ENCODE measurements around the gene GNB1L. TPM values are rescaled to one million over a fixed set of nuclear protein-coding genes. Genes with fewer than 3 reads are reported as not detected.

Gene GNB1L
- total and polyA plus RNA-seq, 9 of the 15 experiments (the other 6 are each of a cell fraction or from before 2014, with no cell fraction given), result 0.56 to 50.5 (median 10.2) TPM

DNA sequence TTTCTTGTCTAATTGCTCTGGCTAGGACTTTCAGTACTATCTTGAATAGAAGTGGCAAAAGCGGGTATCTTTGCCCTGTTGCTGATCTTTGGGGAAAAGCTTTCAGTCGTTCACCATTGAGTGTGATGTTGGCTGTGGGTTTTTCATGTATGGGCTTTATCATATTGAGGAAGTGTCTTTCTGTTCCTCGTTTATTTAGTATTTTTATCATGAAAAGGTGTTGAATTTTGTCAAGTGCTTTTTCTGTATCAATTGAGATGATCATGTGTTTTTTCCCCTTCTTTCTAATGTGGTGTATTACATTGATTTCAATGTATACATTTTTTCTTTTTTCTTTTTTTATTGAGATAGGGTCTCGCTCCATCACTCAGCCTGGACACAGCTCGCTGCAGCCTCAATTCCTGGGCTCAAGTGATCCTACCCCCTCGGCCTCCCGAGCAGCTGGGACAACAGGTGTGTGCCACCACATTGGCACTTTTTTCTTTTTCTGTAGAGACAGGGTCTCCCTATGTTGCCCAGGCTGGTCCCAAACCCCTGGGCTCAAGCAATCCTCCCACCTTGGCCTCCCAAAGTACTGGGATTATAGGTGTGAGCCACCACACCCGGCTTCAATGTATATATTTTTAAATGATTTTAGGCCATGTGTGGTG is 5.3 kb upstream of the GNB1L start:
- POLR2A ChIA-PET, result interaction anchor here (6.0 kb wide), 1 partner anchor 10 kb away, joined by 51 read pairs; no protein-coding TSS in a partner anchor
- Histone ChIP-seq H3K27me3 (ENCODE audit: control insufficient read depth in 2 of 2, insufficient read depth in 2 of 2, low read length in 2 of 2) (no peaks in the 10 kb centered on the region), H4K20me1 (replicated peaks; ENCODE audit: control insufficient read depth, insufficient read depth, low read length) (no peaks in the 10 kb centered on the region), H3K4me1 (replicated peaks in 1 of 2; ENCODE audit: control insufficient read depth in 2 of 2, insufficient read depth in 2 of 2, low read length in 2 of 2) (peaks cover 14 to 15% of the 10 kb centered on the region in 2 experiments), H3K4me3 (no peak overlapping the region), H3K36me3 (ENCODE audit: control insufficient read depth, insufficient read depth, low read length) (no peaks in the 10 kb centered on the region), H3K9me1 (ENCODE audit: control insufficient read depth, insufficient read depth, low read length) (no peaks in the 10 kb centered on the region), H3K79me2 (ENCODE audit: control insufficient read depth, insufficient read depth, low read length) (peaks cover 18% of the 10 kb centered on the region), H3K9me3 (replicated peaks; ENCODE audit: control insufficient read depth, insufficient read depth, low read depth, low read length) (no peaks in the 10 kb centered on the region), H3K27ac (ENCODE audit: extremely low read depth, low read depth, low read length) (no peak overlapping the region), H3K4me2 (ENCODE audit: insufficient read depth, low read length) (no peak overlapping the region), H2AFZ (ENCODE audit: low read depth, low read length) (no peak overlapping the region), H3K9ac (ENCODE audit: insufficient read depth in 1 of 2, low read depth in 2 of 2, low read length in 2 of 2) (no peak overlapping the region)
- 55% methylated on average over 8 of the region's 8 CpGs for WGBS (ENCODE audit: insufficient coverage, low coverage, missing lambda C conversion rate)
- in situ Hi-C loops (cut with MboI), result no loop called here
- no TSS peak for BruUV-seq (replicated peaks)
- DNase-seq (ENCODE audit: extremely low read depth in 1 of 4, low spot score in 3 of 4), result no peak
- ATAC-seq, result no peak
- FAIRE-seq, result no peak
- CTCF ChIA-PET (ENCODE audit: low intra/inter-chr PET ratio), result no interaction called here
- intact Hi-C loops (cut with micrococcal nuclease), result loop anchor here (10.0 kb wide), 1 partner anchor 165 kb away; the partner anchor contains the start of gene TANGO2
- TF ChIP-seq ZNF134 (CRISPR knock-in tag; conservative IDR thresholded peaks at IDR 0.05), result no peak
- no peak for TF ChIP-seq TBL1XR1 (IDR thresholded peaks at IDR 0.05; ENCODE audit: low read length in 2 of 2)
- peak; percentile 56; the same call in 1 of the 2 replicates for TF ChIP-seq SPI1 (IDR thresholded peaks at IDR 0.05; ENCODE audit: borderline replicate concordance, low read depth, low read length)
- TF ChIP-seq ZC3H11A (IDR thresholded peaks at IDR 0.05; ENCODE audit: low read depth, low read length), result no peak
- no peak for TF ChIP-seq ZNF609 (CRISPR knock-in tag; IDR thresholded peaks at IDR 0.05; ENCODE audit: borderline replicate concordance)
- TF ChIP-seq, protein P1, sequence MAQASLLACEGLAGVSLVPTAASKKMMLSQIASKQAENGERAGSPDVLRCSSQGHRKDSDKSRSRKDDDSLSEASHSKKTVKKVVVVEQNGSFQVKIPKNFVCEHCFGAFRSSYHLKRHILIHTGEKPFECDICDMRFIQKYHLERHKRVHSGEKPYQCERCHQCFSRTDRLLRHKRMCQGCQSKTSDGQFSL (CRISPR knock-in tag; IDR thresholded peaks at IDR 0.05), result no peak
- TF ChIP-seq, protein P1 (tag; IDR thresholded peaks at IDR 0.05), result no peak
- no peak for TF ChIP-seq HDAC8 (tag; IDR thresholded peaks at IDR 0.05)
- no peak for TF ChIP-seq CHD2 (IDR thresholded peaks at IDR 0.05; ENCODE audit: low read depth, low read length)
- no peak for TF ChIP-seq NCOA2 (IDR thresholded peaks at IDR 0.05; ENCODE audit: partially characterized antibody in 2 of 2)
- TF ChIP-seq HNRNPLL (IDR thresholded peaks at IDR 0.05; ENCODE audit: low read depth, low read length, poor library complexity, severe bottlenecking), result peak; percentile 3
- TF ChIP-seq ZNF512 (tag; IDR thresholded peaks at IDR 0.05), result peak; percentile 90
- TF ChIP-seq, protein P2, sequence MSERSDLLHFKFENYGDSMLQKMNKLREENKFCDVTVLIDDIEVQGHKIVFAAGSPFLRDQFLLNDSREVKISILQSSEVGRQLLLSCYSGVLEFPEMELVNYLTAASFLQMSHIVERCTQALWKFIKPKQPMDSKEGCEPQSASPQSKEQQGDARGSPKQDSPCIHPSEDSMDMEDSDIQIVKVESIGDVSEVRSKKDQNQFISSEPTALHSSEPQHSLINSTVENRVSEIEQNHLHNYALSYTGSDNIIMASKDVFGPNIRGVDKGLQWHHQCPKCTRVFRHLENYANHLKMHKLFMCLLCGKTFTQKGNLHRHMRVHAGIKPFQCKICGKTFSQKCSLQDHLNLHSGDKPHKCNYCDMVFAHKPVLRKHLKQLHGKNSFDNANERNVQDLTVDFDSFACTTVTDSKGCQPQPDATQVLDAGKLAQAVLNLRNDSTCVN (CRISPR knock-in tag; IDR thresholded peaks at IDR 0.05), result no peak
